ENCODE data around the gene FRMD4B. TPM values are rescaled to one million over a fixed set of nuclear protein-coding genes. Genes with fewer than 3 reads are reported as not detected.

Gene FRMD4B
- total RNA-seq, 2 donors from 2014 or later: 2.1 to 2.2 TPM

GRCh38 chr3:69141313-69141712 lies 244.6 kb downstream of the FRMD4B start:
- Histone ChIP-seq H3K9me3 (ENCODE audit: control insufficient read depth, low read length) (no peaks in the 10 kb centered on the region), H3K9ac (ENCODE audit: extremely low read depth, low read length, poor library complexity, severe bottlenecking) (no peak overlapping the region), H3K27ac (ENCODE audit: low read depth, low read length) (no peak overlapping the region), H3K36me3 (ENCODE audit: control insufficient read depth, insufficient read depth, low read length) (no peaks in the 10 kb centered on the region), H3K27me3 (ENCODE audit: control insufficient read depth, insufficient read depth, low read length, poor library complexity, severe bottlenecking) (peaks cover 47% of the 10 kb centered on the region), H3K4me1 (ENCODE audit: control insufficient read depth, insufficient read depth, low read length) (peaks cover 10% of the 10 kb centered on the region), H3K4me3 (ENCODE audit: low read length) (no peak overlapping the region)
- no peaks in the 10 kb centered on the region for H3K36me3 Mint-ChIP-seq (ENCODE audit: low read depth)
- no peak overlapping the region for H3K27ac Mint-ChIP-seq
- H3K9me3 Mint-ChIP-seq: no peaks in the 10 kb centered on the region
- H3K27me3 Mint-ChIP-seq (ENCODE audit: insufficient read depth): peaks cover 74% of the 10 kb centered on the region
- H3K4me3 Mint-ChIP-seq: no peak overlapping the region
- no peak for TF ChIP-seq CTCF (conservative IDR thresholded peaks at IDR 0.05)
- peaks cover 22% of the 10 kb centered on the region for H3K4me1 Mint-ChIP-seq
- no peak for DNase-seq

GRCh38 chr3:69137412-69137811 lies 248.5 kb downstream of the FRMD4B start:
- H3K9ac ChIP-seq (ENCODE audit: extremely low read depth, low read length, poor library complexity, severe bottlenecking): no peak overlapping the region
- Mint-ChIP-seq H3K36me3 (ENCODE audit: low read depth) (no peaks in the 10 kb centered on the region), H3K27ac (no peak overlapping the region), H3K9me3 (no peaks in the 10 kb centered on the region), H3K4me3 (no peak overlapping the region), H3K27me3 (ENCODE audit: insufficient read depth) (peaks cover 51% of the 10 kb centered on the region), H3K4me1 (no peaks in the 10 kb centered on the region)
- 92% methylated on average over 2 of the region's 2 CpGs; no CpG with 5 or more reads in 1 of the 2 experiments for WGBS, 2 experiments (ENCODE audit: insufficient coverage in 1 of 2, insufficient read length in 1 of 2)
- no peaks in the 10 kb centered on the region for H3K4me1 ChIP-seq (ENCODE audit: control insufficient read depth, insufficient read depth, low read length)
- peaks cover 46% of the 10 kb centered on the region for H3K27me3 ChIP-seq (ENCODE audit: control insufficient read depth, insufficient read depth, low read length, poor library complexity, severe bottlenecking)
- H3K4me3 ChIP-seq (ENCODE audit: low read length): no peak overlapping the region
- DNase-seq: no peak
- no peak overlapping the region for H3K27ac ChIP-seq (ENCODE audit: low read depth, low read length)
- no peaks in the 10 kb centered on the region for H3K36me3 ChIP-seq (ENCODE audit: control insufficient read depth, insufficient read depth, low read length)
- H3K9me3 ChIP-seq (ENCODE audit: control insufficient read depth, low read length): no peaks in the 10 kb centered on the region
- no peak for TF ChIP-seq CTCF (conservative IDR thresholded peaks at IDR 0.05)

GRCh38 chr3:69137005-69137404 lies 248.9 kb downstream of the FRMD4B start:
- Histone ChIP-seq H3K27ac (ENCODE audit: low read depth, low read length) (no peak overlapping the region), H3K36me3 (ENCODE audit: control insufficient read depth, insufficient read depth, low read length) (no peaks in the 10 kb centered on the region), H3K9me3 (ENCODE audit: control insufficient read depth, low read length) (no peaks in the 10 kb centered on the region), H3K9ac (ENCODE audit: extremely low read depth, low read length, poor library complexity, severe bottlenecking) (no peak overlapping the region), H3K27me3 (ENCODE audit: control insufficient read depth, insufficient read depth, low read length, poor library complexity, severe bottlenecking) (peaks cover 42% of the 10 kb centered on the region), H3K4me1 (ENCODE audit: control insufficient read depth, insufficient read depth, low read length) (no peaks in the 10 kb centered on the region), H3K4me3 (ENCODE audit: low read length) (no peak overlapping the region)
- no peak for DNase-seq
- Mint-ChIP-seq H3K27me3 (ENCODE audit: insufficient read depth) (peaks cover 47% of the 10 kb centered on the region), H3K36me3 (ENCODE audit: low read depth) (no peaks in the 10 kb centered on the region), H3K4me3 (no peak overlapping the region), H3K4me1 (no peaks in the 10 kb centered on the region), H3K27ac (no peak overlapping the region), H3K9me3 (no peaks in the 10 kb centered on the region)
- TF ChIP-seq CTCF (conservative IDR thresholded peaks at IDR 0.05): no peak

All from endodermal cell (in vitro differentiated cells).